Measurements from ENCODE around the gene SLC31A1.

Gene SLC31A1

DNA sequence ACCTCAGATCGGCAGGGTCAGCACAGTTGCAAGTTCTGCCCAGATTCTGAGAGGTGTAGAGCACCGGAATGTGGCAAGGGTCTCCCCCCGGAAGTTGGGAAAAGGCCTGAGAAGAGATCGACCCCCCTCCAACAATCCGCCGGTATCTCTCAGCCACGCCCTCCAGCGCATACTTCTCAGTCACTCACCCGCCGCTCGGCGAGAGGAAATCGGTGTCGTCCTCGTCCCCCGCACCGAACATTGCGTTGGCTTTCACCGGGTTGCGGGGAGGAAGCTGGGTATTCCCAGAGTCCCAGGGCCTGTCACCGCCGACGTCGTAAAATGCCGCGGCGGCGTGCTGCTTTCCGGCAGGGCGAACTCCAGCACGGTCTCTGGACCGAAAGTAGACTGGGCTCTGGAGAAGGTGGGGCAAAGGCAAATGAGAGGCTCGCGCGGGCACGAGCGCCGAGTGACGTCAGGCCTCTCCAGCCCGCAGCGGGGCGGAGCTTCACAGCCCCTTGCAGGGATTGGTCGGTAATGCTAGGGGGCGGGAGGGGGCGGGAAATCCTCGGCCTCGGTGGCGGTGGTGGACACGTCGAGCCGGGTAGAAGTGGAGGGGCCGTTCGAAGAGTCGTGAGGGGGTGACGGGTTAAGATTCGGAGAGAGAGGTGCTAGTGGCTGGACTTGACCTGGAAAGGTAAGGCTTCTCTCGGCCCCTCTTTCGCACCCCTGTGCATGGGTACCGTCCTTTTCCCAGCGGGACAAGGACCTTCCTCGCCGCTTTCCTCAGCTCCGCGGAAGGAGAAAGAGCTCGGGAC is at the start of gene SLC31A1, which contains the start of gene FKBP15:
Gene SLC31A1 (plus strand): TSS at position 542 of the 797 bp plus-strand sequence. CDS start 34,605 bp downstream, outside the sequence.
Gene FKBP15 (minus strand): TSS at position 275 of the 797 bp plus-strand sequence. CDS start 34 bp downstream, at position 241.
- peak; percentile 93 to 96 for DNase-seq (ENCODE audit: low read depth in 2 of 2)

DNA sequence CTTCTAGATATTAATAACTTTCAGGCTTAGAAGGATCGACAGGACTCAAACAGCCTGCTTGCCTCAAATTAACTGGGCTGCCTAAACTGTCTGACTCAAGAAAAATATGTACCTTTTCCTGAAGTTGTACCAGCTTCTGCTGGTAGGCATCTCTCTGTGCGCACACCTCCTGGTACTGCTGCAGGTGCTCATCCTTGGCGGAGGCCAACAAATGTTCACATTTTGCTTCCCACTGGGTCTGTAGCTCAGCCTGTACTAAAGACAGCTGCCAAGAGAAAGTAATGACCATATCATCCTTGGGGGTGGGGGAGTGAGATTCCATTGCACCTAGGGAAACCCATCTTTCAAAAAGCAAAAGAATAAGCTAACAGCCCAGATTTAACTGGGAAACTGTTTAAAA is 48.0 kb upstream of the SLC31A1 start:
- no peak for DNase-seq (ENCODE audit: low read depth in 2 of 2)

- DNase-seq (ENCODE audit: low read depth in 2 of 2) = no peak
Observed at GRCh38 chr9:113176803-113177202, 44.5 kb upstream of the SLC31A1 start.

- DNase-seq (ENCODE audit: low read depth in 2 of 2) = no peak
Observed at GRCh38 chr9:113177251-113177650, 44.1 kb upstream of the SLC31A1 start.

GRCh38 chr9:113178087-113178486 is 43.3 kb upstream of the SLC31A1 start:
- DNase-seq (ENCODE audit: low read depth in 2 of 2) = no peak

DNA sequence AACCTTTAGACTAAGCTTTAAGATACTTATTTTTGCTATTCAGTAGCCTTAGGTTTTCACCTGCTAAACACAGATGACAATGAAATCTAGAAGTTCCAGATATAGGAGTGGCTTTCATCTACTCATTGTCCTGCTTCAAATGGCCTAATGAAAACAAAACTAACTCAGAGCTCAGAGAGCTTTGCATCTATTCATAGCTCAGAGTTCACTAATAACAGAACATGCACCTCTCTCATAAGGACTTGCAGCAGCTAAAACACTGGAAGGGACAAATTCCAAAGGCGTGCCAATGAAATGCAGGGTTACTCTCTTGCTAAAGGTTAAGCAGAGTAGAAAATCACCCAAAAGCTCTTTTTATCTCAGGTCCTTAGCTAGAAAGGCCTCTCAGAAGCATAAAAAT is 41.5 kb upstream of the SLC31A1 start:
- DNase-seq (ENCODE audit: low read depth in 2 of 2) = no peak

GRCh38 chr9:113181165-113181564 is 40.2 kb upstream of the SLC31A1 start:
- DNase-seq (ENCODE audit: low read depth in 2 of 2) = no peak

DNA sequence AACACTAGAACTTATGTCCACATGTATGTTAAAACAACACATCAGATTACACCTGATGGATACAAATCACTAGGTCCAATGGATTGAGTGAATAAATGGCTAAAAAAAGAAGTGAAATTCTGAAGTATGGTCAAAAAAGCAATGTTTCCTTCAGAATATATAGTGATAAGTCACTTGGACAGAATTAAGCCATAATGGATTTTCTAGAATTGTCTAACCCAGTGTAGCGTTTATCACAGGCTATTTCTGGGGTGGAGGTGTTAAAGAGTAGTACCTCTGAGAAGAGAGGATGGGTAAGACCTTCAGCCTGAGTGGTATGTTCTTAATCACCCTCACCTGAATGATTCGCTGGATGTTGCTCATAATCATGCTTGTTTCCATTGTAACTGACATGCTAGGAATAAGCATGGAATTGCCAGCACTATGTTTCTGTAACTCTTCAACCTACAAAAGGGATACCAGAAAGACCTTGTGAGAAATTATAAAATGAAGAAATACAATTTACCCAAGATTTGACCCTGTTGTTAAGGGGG is 37.3 kb upstream of the SLC31A1 start:
- no peak for DNase-seq (ENCODE audit: low read depth in 2 of 2)

- DNase-seq (ENCODE audit: low read depth in 2 of 2) = no peak
Observed at GRCh38 chr9:113184539-113184938, 36.8 kb upstream of the SLC31A1 start.

GRCh38 chr9:113185271-113185670 is 36.1 kb upstream of the SLC31A1 start:
- DNase-seq (ENCODE audit: low read depth in 2 of 2) = no peak

DNA sequence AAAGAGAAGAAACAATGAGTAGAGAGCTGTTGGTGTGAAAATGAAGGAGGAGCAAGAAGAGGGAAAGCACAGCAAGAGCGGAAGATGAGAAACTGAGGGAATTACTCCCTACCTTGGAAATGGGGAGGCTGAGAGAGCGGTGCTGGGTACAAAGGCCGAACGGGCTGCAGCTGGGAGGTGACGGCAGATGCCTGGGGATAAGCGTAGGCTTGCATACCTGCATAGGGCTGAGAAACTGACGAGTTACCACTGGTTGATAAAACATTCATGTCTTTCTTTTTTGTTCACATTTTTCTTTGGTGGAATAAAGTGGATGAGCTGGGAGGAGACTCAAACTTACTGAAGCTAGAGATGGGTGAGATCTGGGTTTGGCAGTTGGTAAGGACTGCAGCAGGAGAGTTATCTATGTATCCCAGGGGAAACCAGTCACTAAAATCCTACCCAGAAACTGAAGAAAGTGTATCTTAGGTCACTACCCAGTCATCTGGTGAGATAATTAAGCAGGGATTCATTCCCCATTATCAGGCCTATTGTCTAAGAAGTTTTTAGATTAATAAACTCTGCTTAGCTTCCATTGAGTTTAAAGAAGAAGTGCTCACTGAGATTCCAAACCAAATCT is 35.1 kb upstream of the SLC31A1 start:
- no peak for DNase-seq (ENCODE audit: low read depth in 2 of 2)

- no peak for DNase-seq (ENCODE audit: low read depth in 2 of 2)
Observed at GRCh38 chr9:113187929-113188595, 33.3 kb upstream of the SLC31A1 start.

GRCh38 chr9:113192455-113192854 is 28.9 kb upstream of the SLC31A1 start:
- DNase-seq (ENCODE audit: low read depth in 2 of 2) = no peak

DNA sequence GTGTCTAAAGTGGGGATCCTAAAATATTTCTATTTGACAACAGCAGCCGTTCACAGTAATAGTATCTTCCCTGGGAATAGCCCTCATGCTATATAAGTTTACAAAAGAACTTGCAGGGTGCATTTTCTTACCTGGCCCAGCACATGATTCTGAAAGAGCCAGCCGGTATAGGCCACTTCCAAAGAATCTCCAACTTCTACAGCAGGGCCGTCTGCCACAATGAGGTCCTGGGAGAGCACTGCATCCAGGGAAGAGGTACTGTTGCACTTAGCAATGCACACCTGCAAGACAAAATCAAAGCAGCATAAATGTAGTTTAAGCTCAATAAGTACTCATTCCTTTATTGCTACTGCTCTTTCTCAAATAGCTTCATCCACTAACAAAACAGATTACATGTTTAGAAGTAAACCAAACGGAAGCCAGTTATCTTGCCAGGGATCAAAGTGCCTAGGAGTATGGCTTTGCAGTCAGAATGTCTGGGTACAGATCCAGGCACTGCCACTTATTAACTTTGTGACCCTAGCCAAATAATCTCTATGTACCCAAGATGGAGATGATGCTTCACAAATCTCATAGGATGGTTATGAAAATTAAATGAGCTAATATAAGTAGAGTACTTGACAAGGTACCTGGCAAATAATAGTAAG is 21.5 kb upstream of the SLC31A1 start:
- no peak for DNase-seq (ENCODE audit: low read depth in 2 of 2)

DNA sequence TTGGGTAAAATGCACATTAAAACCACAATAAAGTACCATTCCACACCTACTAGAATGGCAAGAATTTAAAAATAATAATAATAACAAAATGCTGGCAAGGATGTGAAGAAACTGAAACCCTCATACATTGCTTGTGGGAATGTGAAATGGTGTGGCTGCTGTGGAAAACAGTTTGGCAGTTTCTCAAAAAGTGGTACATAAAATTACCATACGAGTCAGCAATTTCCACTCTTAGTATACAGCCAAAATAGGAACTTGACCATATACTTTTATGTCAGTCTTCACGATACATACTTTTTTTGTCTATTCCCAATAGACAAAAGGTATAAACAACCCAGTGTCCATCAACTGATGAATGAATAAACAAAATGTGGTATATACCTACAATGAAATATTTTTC is 15.9 kb upstream of the SLC31A1 start:
- no peak for DNase-seq (ENCODE audit: low read depth in 2 of 2)

DNA sequence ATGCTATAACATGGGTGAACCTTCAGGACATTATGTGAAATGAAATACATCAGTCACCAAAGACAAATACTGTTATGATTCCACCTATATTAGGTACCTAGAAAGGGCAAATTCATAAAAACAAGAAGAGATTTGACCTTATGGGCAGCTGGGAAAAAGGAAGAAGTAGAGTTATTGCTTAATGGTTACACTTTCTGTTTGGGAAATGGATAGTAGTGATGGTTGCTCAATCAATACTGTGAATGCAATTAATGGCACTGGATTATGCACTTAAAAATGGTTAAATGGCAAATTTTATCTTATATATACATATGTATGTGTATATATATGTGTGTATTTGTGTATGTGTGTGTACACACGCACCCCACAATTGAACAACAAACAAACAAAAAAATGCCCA is 15.5 kb upstream of the SLC31A1 start:
- no peak for DNase-seq (ENCODE audit: low read depth in 2 of 2)

GRCh38 chr9:113210815-113211214 is 10.5 kb upstream of the SLC31A1 start:
- DNase-seq (ENCODE audit: low read depth in 2 of 2) = no peak

- no peak for DNase-seq (ENCODE audit: low read depth in 2 of 2)
Observed at GRCh38 chr9:113215132-113215531, 6.2 kb upstream of the SLC31A1 start.

GRCh38 chr9:113216406-113216805 is 4.9 kb upstream of the SLC31A1 start:
- DNase-seq (ENCODE audit: low read depth in 2 of 2) = no peak

GRCh38 chr9:113219186-113219936 is 2.0 kb upstream of the SLC31A1 start:
- DNase-seq (ENCODE audit: low read depth in 2 of 2) = no peak

DNA sequence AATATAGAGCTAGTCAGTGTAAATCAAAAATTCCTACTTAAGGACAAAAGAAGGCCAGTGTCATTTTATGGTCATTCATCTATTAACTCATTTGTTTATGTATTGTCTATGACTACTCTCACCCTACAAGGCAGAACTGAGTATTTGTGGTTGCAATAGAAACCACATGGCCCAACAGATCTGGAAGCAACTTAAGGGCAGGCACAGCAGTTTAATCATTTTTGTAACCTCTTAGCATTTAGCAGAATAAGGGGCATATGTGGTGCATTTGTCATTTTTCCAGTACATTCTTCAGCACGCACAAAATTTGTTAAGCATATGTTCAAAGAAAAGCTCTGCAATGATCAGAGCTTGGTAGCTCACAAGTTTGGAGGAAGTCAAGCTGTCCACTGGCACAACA is 1.4 kb upstream of the SLC31A1 start:
- DNase-seq (ENCODE audit: low read depth in 2 of 2) = no peak
